ENCODE results near the gene RET. TPM values are rescaled to one million over a fixed set of nuclear protein-coding genes. Genes with fewer than 3 reads are reported as not detected.
A peak's percentile ranks its signal among the peaks of the same experiment; 100 is the strongest.

The RET gene
- total RNA-seq, 2 donors from 2014 or later, result 0.29 to 0.67 TPM

DNA sequence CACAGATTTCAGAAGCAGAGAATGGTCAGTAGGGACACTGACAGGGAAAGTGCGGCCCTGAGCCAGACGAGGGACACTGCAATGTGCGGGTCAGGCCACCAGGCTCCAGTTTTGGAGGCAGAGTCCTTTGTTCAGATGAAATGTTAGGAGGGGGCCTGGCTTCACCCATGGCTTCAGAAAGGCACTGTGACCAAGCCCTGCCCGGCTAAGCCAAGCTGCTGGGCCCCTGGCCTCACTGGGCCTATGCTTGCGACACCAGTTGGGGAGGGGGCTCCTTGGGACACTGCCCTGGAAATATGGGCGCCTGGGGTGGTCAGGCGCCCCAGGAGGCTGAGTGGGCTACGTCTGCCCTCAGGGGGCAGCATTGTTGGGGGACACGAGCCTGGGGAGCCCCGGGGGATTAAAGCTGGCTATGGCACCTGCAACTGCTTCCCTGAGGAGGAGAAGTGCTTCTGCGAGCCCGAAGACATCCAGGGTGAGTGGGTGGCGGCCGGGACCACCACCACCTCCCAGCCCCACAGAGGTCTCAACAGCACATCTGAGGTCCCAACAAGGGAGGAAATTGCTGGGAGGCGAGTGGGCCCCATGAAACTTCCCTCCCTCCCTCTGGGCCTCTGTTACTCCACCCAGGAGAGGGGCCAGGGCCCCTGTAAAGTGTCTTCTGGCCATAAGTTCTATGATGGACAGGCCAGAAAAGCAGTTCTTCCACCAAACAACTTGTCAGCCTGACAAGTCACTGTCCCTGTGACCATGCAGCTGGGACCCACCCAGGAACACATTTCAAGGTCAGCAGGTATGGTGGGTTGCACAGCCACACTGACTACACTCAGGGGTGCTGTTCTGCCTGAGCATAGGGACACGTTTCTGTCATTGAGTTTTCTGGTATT, 36.6 kb downstream of the RET start:
- no peak overlapping the region for H3K4me3 Mint-ChIP-seq
- no peaks in the 10 kb centered on the region for H3K4me1 Mint-ChIP-seq (ENCODE audit: low read depth)
- no peaks in the 10 kb centered on the region for H3K27me3 Mint-ChIP-seq (ENCODE audit: low read depth)
- ATAC-seq (replicated peaks in 1 of 2), result no peak
- no peaks in the 10 kb centered on the region for H3K36me3 Mint-ChIP-seq (ENCODE audit: insufficient read depth in 2 of 2)
- DNase-seq, result no peak
- H3K9me3 Mint-ChIP-seq, result no peaks in the 10 kb centered on the region
- H3K27ac Mint-ChIP-seq, result no peak overlapping the region

DNA sequence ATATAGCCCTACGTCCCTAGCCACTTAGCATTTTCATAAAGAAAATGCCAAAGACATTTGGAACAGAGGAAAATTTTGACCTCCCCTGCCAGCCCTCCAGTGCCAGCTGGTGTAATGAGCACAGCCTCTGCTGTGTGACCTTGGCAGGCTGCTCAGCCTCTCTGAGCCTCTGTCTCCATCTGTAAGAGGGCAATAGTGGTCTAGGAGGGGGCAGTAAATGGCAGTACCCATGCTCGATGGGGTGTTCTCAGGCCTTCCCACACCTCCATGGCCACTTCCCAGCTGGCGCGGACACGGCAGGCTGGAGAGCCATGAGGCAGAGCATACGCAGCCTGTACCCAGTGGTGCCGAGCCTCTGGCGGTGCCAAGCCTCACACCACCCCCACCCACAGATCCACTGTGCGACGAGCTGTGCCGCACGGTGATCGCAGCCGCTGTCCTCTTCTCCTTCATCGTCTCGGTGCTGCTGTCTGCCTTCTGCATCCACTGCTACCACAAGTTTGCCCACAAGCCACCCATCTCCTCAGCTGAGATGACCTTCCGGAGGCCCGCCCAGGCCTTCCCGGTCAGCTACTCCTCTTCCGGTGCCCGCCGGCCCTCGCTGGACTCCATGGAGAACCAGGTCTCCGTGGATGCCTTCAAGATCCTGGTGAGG, 37.3 kb downstream of the RET start:
- no peak overlapping the region for H3K27ac Mint-ChIP-seq
- H3K9me3 Mint-ChIP-seq, result no peaks in the 10 kb centered on the region
- H3K4me1 Mint-ChIP-seq (ENCODE audit: low read depth), result no peaks in the 10 kb centered on the region
- no peaks in the 10 kb centered on the region for H3K36me3 Mint-ChIP-seq (ENCODE audit: insufficient read depth in 2 of 2)
- no peak for DNase-seq
- no peak for ATAC-seq (replicated peaks in 1 of 2)
- H3K27me3 Mint-ChIP-seq (ENCODE audit: low read depth), result no peaks in the 10 kb centered on the region
- H3K4me3 Mint-ChIP-seq, result no peak overlapping the region

- ATAC-seq (replicated peaks in 1 of 2), result no peak
- Mint-ChIP-seq H3K9me3 (no peaks in the 10 kb centered on the region), H3K27me3 (ENCODE audit: low read depth) (no peaks in the 10 kb centered on the region), H3K4me1 (ENCODE audit: low read depth) (no peaks in the 10 kb centered on the region), H3K27ac (no peak overlapping the region), H3K36me3 (ENCODE audit: insufficient read depth in 2 of 2) (no peaks in the 10 kb centered on the region), H3K4me3 (no peak overlapping the region)
- no peak for DNase-seq
Observed at GRCh38 chr10:43114743-43115611, 38.1 kb downstream of the RET start.

- Mint-ChIP-seq H3K27me3 (ENCODE audit: low read depth) (no peaks in the 10 kb centered on the region), H3K4me3 (no peak overlapping the region), H3K36me3 (ENCODE audit: insufficient read depth in 2 of 2) (no peaks in the 10 kb centered on the region), H3K4me1 (ENCODE audit: low read depth) (peaks cover 10% of the 10 kb centered on the region), H3K27ac (no peak overlapping the region), H3K9me3 (no peaks in the 10 kb centered on the region)
- DNase-seq, result no peak
- ATAC-seq (replicated peaks in 1 of 2), result no peak
Observed at GRCh38 chr10:43115881-43116595, 39.2 kb downstream of the RET start.

- Mint-ChIP-seq H3K4me3 (no peak overlapping the region), H3K27ac (no peak overlapping the region), H3K36me3 (ENCODE audit: insufficient read depth in 2 of 2) (no peaks in the 10 kb centered on the region), H3K27me3 (ENCODE audit: low read depth) (no peaks in the 10 kb centered on the region), H3K9me3 (no peaks in the 10 kb centered on the region), H3K4me1 (ENCODE audit: low read depth) (peaks cover 15% of the 10 kb centered on the region)
- DNase-seq (no peak), ATAC-seq (replicated peaks in 1 of 2) (no peak)
Observed at GRCh38 chr10:43116596-43116995, 39.7 kb downstream of the RET start.

DNA sequence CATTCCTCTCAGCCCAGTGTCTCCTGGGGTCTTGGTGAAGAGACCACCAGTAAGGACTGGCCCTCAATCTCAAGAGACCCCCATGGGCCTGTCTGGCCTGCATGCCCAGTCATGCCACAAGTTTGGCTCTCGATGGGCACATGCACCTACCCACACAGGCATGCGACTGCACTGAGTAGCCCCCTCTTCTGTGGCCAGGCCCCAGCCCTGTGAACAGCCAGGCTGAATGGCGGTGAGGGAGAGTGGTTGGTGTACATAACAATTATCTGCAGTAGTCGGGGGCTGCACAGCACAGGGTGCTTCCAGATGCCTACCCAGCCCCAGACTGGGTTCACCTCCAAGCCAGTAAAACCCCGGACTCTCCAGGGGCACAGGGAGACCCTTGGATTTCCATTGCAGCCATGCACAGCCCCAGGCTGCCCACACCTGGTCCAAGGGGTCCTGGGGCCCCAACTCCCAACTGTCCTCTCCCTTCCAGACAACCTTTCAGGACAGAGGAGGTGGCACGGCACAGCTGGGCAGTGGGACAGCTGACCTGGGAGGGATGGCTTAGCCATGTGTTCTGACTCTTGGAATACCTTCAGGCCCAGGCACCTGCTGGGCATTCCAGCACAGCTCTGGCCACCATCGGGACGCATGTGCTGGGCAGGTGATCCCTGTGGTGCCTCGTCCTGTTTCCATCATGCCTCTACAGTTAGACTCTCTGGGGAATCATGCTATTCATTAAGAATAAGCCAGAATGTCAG, 40.3 kb downstream of the RET start:
- ATAC-seq (replicated peaks in 1 of 2) (no peak), DNase-seq (no peak)
- no peaks in the 10 kb centered on the region for H3K9me3 Mint-ChIP-seq
- no peaks in the 10 kb centered on the region for H3K36me3 Mint-ChIP-seq (ENCODE audit: insufficient read depth in 2 of 2)
- H3K4me3 Mint-ChIP-seq, result no peak overlapping the region
- no peak overlapping the region for H3K27ac Mint-ChIP-seq
- H3K4me1 Mint-ChIP-seq (ENCODE audit: low read depth), result peaks cover 21% of the 10 kb centered on the region
- H3K27me3 Mint-ChIP-seq (ENCODE audit: low read depth), result no peaks in the 10 kb centered on the region

DNA sequence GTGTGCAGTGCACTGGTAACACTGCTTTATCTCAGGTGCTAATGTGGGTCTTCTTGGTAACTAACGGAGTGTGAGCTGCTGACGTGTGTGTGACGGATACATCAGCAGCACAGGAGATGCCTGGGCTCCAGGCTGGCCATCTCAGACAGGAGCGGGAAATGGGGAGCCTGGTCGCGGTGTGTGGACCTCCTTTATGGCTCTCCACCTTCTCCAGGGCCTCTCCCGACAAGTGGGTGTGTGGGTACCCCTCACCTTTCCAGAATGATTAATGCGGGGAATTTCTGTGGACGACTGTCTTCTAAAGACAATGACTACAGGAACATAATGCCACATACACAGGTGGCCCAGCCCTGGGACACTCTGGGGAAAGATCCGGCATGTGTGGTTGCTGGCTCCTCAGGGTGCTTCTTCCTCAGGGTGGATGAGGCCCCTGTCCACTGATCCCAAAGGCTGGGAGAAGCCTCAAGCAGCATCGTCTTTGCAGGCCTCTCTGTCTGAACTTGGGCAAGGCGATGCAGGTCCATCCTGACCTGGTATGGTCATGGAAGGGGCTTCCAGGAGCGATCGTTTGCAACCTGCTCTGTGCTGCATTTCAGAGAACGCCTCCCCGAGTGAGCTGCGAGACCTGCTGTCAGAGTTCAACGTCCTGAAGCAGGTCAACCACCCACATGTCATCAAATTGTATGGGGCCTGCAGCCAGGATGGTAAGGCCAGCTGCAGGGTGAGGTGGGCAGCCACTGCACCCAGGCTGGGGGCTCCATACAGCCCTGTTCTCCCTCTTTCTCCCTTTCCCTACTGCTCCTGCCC, 41.1 kb downstream of the RET start:
- Mint-ChIP-seq H3K4me3 (no peak overlapping the region), H3K27ac (no peak overlapping the region), H3K27me3 (ENCODE audit: low read depth) (no peaks in the 10 kb centered on the region), H3K36me3 (ENCODE audit: insufficient read depth in 2 of 2) (no peaks in the 10 kb centered on the region), H3K9me3 (no peaks in the 10 kb centered on the region), H3K4me1 (ENCODE audit: low read depth) (peaks cover 29% of the 10 kb centered on the region)
- no peak for DNase-seq
- no peak for ATAC-seq (replicated peaks in 1 of 2)

DNA sequence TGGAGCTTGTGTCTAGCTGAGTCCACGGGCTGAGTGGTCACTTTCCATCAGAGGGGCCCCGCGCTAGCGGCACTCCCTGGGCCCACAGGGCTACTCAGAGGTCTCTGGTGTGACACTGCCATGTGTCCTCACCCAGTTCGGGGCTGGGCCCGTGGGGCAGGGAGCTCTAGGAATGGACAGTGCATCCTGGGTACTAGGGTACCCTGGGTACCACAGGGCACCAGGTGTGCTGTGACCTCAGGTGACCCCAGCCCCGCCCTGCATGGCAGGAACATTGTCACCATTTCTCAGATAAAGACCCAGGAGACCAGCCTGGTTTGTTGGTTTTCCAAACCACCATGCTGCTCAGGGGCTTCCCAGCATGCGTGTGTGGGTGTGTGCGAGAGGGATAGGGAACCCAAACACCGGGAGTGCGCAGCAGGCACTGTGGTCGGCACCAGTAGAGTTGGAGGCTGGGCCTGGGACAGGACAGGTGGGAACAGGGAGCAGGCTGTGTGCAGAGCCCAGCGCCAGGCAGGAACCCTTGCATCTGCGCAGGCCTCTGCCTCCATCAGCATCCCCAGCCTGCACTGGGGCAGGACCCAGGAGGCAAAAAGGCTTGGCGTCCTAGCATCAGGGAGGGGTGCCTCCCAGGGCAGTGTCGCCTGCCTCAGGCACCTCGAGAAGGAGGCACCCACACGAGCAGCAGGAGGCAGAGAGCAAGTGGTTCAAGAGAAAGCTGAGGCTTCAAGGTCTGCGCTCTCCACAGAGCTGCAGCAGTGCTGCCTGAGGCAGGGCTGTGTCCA, 42.0 kb downstream of the RET start:
- no peaks in the 10 kb centered on the region for H3K36me3 Mint-ChIP-seq (ENCODE audit: insufficient read depth in 2 of 2)
- ATAC-seq (replicated peaks in 1 of 2), result no peak
- H3K4me3 Mint-ChIP-seq, result no peak overlapping the region
- H3K9me3 Mint-ChIP-seq, result no peaks in the 10 kb centered on the region
- no peak for DNase-seq
- H3K27me3 Mint-ChIP-seq (ENCODE audit: low read depth), result no peaks in the 10 kb centered on the region
- no peak overlapping the region for H3K27ac Mint-ChIP-seq
- H3K4me1 Mint-ChIP-seq (ENCODE audit: low read depth), result peaks cover 29% of the 10 kb centered on the region

GRCh38 chr10:43119416-43120115, 42.7 kb downstream of the RET start:
- Mint-ChIP-seq H3K36me3 (ENCODE audit: insufficient read depth in 2 of 2) (no peaks in the 10 kb centered on the region), H3K9me3 (no peaks in the 10 kb centered on the region), H3K4me3 (no peak overlapping the region), H3K27ac (no peak overlapping the region), H3K27me3 (ENCODE audit: low read depth) (no peaks in the 10 kb centered on the region), H3K4me1 (ENCODE audit: low read depth) (peaks cover 29% of the 10 kb centered on the region)
- ATAC-seq (replicated peaks in 1 of 2) (no peak), DNase-seq (no peak)

DNA sequence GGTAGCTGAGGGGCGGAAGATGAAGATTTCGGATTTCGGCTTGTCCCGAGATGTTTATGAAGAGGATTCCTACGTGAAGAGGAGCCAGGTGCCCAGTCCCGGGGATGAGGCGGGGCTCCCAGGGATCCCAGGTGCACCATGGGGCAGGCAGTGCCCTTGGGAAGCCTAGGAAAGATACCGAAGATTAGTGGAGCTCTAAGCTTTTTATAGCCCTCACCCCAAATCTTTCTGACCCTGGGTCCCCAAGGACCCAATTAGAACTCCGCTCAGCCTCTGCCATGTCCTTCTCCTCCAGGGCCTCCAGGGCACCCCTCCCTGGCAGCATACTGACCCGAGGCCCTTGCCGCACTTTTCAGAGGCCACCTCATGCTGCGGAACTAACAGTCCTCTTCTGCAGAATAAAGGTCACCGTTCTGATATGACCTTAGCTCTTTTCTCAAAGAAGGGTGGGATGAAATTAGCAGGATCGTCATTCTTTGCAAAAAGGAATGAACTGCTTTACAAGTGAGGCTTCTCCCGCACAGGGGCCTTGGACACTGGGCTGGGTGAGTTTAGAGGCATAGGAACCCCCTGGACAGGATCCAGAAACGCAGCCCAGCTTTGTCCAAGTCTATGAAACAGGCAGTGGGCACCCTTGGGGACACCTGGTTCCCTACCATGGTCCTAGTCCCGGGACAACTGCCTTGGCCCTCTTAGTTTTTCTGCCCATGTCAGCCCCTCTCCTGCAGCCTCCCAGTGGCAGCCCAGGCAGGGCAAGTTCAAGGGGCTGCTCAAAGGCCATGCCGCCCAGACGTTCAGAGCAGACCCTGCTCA, 43.5 kb downstream of the RET start:
- H3K4me3 Mint-ChIP-seq, result peak overlapping the region; percentile 74 to 77
- peaks cover 29% of the 10 kb centered on the region for H3K4me1 Mint-ChIP-seq (ENCODE audit: low read depth)
- peak overlapping the region; percentile 80 for H3K27ac Mint-ChIP-seq
- no peaks in the 10 kb centered on the region for H3K9me3 Mint-ChIP-seq
- H3K36me3 Mint-ChIP-seq (ENCODE audit: insufficient read depth in 2 of 2), result no peaks in the 10 kb centered on the region
- H3K27me3 Mint-ChIP-seq (ENCODE audit: low read depth), result no peaks in the 10 kb centered on the region
- no peak for ATAC-seq (replicated peaks in 1 of 2)
- DNase-seq, result no peak
